CD4-positive, alpha-beta T cell (primary cell): ENCODE data around the gene NFYC. TPM values are rescaled to one million over a fixed set of nuclear protein-coding genes. Genes with fewer than 3 reads are reported as not detected.
"Not testable (repeated sequence)": the region's sequence is repeated elsewhere in the genome, so short reads cannot be mapped to it uniquely, and the experiment has no call there.

ENCODE experiments used
- ATAC-seq: fragments of 200-7000 bp; cut with Tn5 transposase; one replicate; pipeline ENCODE4 v1.10.0; 2022; ENCODE audit warnings: mild to moderate bottlenecking; ENCODE audit not compliant: poor library complexity
- CTCF ChIA-PET: fragments of 350-600 bp; sonication (Branson Sonifier 250); formaldehyde crosslinking; loops from one replicate; lab custom pipeline; 2021; ENCODE audit warnings: antibody characterized with exemption, inconsistent platforms; lab: Charles Lee
- POLR2A ChIA-PET: fragments of 350-600 bp; sonication (Branson Sonifier 250); formaldehyde crosslinking; loops from one replicate; lab custom pipeline; 2021; ENCODE audit warnings: antibody characterized with exemption, inconsistent platforms; lab: Charles Lee
- DNase-seq, 14 experiments: peaks; one replicate each; pipeline ENCODE4 v3.0.0-alpha.2; 2013 to 2020; ENCODE audit warnings: mixed read lengths in 2 of 14
- H3K27ac ChIP-seq, 2 donors: one replicate each; pipeline versions ENCODE4 v1.5.1 to v1.7.0; 2013; ENCODE audit warnings: low read length in 2 of 2, low read depth in 1 of 2, mild to moderate bottlenecking in 1 of 2
- H3K27me3 ChIP-seq, 2 experiments: 1 replicate in 1 of 2; 2 replicates in 1 of 2; pipeline versions ENCODE4 v1.6.1 to v1.7.0; 2013; ENCODE audit warnings: low read length in 2 of 2, control low read depth in 1 of 2, mild to moderate bottlenecking in 1 of 2, moderate library complexity in 1 of 2; ENCODE audit not compliant: insufficient read depth in 2 of 2, control insufficient read depth in 1 of 2
- H3K36me3 ChIP-seq: one replicate; pipeline ENCODE4 v1.6.1; 2013; ENCODE audit warnings: low read length, control low read depth; ENCODE audit not compliant: insufficient read depth
- H3K4me1 ChIP-seq: one replicate; pipeline ENCODE4 v1.6.1; 2013; ENCODE audit warnings: low read length, control low read depth; ENCODE audit not compliant: insufficient read depth
- H3K4me3 ChIP-seq: one replicate; pipeline ENCODE4 v1.5.1; 2013; ENCODE audit warnings: mild to moderate bottlenecking, low read length, moderate library complexity
- H3K9me3 ChIP-seq, 2 experiments: 1 replicate in 1 of 2; 2 replicates in 1 of 2; pipeline versions ENCODE4 v1.6.1 to v1.7.0; 2013; ENCODE audit warnings: low read length in 2 of 2, mild to moderate bottlenecking in 2 of 2, control low read depth in 1 of 2, moderate library complexity in 1 of 2; ENCODE audit not compliant: control insufficient read depth in 1 of 2, insufficient read depth in 1 of 2
- H3K27ac Mint-ChIP-seq: one replicate; pipeline ENCODE4 v1.8.0; 2020; ENCODE audit warnings: mixed read lengths
- H3K27me3 Mint-ChIP-seq: one replicate; pipeline ENCODE4 v1.8.0; 2021; ENCODE audit warnings: mixed read lengths
- H3K36me3 Mint-ChIP-seq: one replicate; pipeline ENCODE4 v1.8.0; 2021; ENCODE audit warnings: low read depth, mixed read lengths
- H3K4me1 Mint-ChIP-seq: one replicate; pipeline ENCODE4 v1.8.0; 2021; ENCODE audit warnings: low read depth, mixed read lengths
- H3K4me3 Mint-ChIP-seq: one replicate; pipeline ENCODE4 v1.8.0; 2020; ENCODE audit warnings: mild to moderate bottlenecking, mixed read lengths
- H3K9me3 Mint-ChIP-seq: one replicate; pipeline ENCODE4 v1.8.0; 2020; ENCODE audit warnings: mixed read lengths
- intact Hi-C, 2 experiments: fragments of 100-400 bp; cut with DNase I in 1 of 2; cut with micrococcal nuclease in 1 of 2; formaldehyde crosslinking; loops; one replicate each; pipeline versions ENCODE4 v1.15.1 to v1.9.0; 2023 to 2025; cut with DNase I, micrococcal nuclease
- total RNA-seq, 174 experiments: library from RNA in 2 of 174; stranded (reverse) in 2 of 174; gene quantifications; one replicate each; pipeline ENCODE4 v1.2.3 and lab custom pipeline; 2021 to 2026
- TF ChIP-seq, protein P1 (sequence below): fragments of 200-600 bp; IDR thresholded peaks from one replicate; pipeline ENCODE4 v1.8.0; 2022; ENCODE audit warnings: antibody characterized with exemption, mild to moderate bottlenecking

Gene NFYC
- total RNA-seq, 2 experiments from 2014 or later, result 28.6 to 35.2 TPM

DNA sequence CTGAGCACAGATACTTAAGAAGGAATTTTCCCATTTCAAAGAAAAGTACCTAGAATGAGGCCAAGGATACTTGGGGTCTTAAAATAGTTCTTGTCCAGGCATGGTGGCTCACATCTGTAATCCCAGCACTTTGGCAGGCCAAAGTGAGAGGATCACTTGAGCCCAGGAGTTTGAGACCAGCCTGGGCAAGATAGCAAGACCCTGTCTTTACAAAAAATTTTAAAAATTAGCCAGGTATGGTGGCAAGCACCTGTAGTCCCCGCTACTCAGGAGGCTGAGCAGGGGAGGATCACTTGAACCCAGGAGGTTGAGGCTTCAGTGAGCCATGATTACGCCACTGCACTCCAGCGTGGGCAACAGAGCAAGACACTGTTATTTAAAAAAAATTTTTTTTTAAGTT lies 29.0 kb downstream of the NFYC start:
- no peak for ATAC-seq
- Histone ChIP-seq H3K9me3 (no peaks in the 10 kb centered on the region), H3K27ac (no peak overlapping the region), H3K4me3 (no peak overlapping the region), H3K4me1 (peaks cover 10% of the 10 kb centered on the region), H3K36me3 (peaks cover 11% of the 10 kb centered on the region), H3K27me3 (no peaks in the 10 kb centered on the region)
- Mint-ChIP-seq H3K9me3 (no peaks in the 10 kb centered on the region), H3K4me1 (peaks cover 67% of the 10 kb centered on the region), H3K27ac (no peak overlapping the region), H3K4me3 (no peak overlapping the region), H3K27me3 (no peaks in the 10 kb centered on the region), H3K36me3 (peaks cover 25% of the 10 kb centered on the region)
- intact Hi-C loops, result no loop called here
- POLR2A ChIA-PET, result interaction anchor here (1.3 to 5.7 kb wide), 3 partner anchors 10 to 29 kb away, joined by 3 to 33 read pairs (median 4); partner anchors contain the start of gene NFYC
- TF ChIP-seq, protein P1, sequence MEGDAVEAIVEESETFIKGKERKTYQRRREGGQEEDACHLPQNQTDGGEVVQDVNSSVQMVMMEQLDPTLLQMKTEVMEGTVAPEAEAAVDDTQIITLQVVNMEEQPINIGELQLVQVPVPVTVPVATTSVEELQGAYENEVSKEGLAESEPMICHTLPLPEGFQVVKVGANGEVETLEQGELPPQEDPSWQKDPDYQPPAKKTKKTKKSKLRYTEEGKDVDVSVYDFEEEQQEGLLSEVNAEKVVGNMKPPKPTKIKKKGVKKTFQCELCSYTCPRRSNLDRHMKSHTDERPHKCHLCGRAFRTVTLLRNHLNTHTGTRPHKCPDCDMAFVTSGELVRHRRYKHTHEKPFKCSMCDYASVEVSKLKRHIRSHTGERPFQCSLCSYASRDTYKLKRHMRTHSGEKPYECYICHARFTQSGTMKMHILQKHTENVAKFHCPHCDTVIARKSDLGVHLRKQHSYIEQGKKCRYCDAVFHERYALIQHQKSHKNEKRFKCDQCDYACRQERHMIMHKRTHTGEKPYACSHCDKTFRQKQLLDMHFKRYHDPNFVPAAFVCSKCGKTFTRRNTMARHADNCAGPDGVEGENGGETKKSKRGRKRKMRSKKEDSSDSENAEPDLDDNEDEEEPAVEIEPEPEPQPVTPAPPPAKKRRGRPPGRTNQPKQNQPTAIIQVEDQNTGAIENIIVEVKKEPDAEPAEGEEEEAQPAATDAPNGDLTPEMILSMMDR, result no peak
- DNase-seq, result no peak
- CTCF ChIA-PET, result no interaction called here

DNA sequence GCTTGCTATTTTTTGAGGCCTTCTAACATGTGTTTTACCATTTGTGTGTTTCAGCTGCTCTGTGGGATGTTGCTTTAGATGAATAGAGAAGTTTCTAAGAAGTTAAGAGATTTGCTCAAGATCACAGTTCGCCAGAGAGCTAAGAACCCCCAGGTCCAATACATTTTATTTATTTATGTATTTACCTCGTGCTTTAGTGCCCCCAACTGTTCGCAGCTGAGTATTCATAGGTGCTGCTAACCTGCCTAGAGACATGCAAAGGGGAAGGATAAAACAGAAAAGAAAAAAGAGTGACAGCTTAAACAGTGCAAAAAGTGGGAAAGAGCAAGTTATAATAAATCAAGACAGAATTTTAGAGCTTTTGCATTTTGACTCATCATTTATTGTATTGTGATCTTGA lies 31.1 kb downstream of the NFYC start:
- Histone ChIP-seq H3K9me3 (no peaks in the 10 kb centered on the region), H3K4me1 (peaks cover 12% of the 10 kb centered on the region), H3K27ac (no peak overlapping the region), H3K4me3 (no peak overlapping the region), H3K36me3 (peaks cover 11% of the 10 kb centered on the region), H3K27me3 (no peaks in the 10 kb centered on the region)
- ChIA-PET CTCF (interaction anchor here (1.0 to 1.4 kb wide), 2 partner anchors 31 to 51 kb away, joined by 3 to 4 read pairs; partner anchors contain the start of gene NFYC), POLR2A (interaction anchor here (0.9 to 5.7 kb wide), 3 partner anchors 14 to 140 kb away, joined by 3 to 33 read pairs (median 3); partner anchors contain the start of genes CITED4 and NFYC)
- H3K27me3 Mint-ChIP-seq, result no peaks in the 10 kb centered on the region
- ATAC-seq (no peak), DNase-seq (no peak)
- intact Hi-C loops, result no loop called here
- TF ChIP-seq, protein P1, result no peak
- H3K9me3 Mint-ChIP-seq, result no peaks in the 10 kb centered on the region
- peaks cover 64% of the 10 kb centered on the region for H3K4me1 Mint-ChIP-seq
- no peak overlapping the region for H3K27ac Mint-ChIP-seq
- H3K36me3 Mint-ChIP-seq, result peaks cover 25% of the 10 kb centered on the region
- no peak overlapping the region for H3K4me3 Mint-ChIP-seq

DNA sequence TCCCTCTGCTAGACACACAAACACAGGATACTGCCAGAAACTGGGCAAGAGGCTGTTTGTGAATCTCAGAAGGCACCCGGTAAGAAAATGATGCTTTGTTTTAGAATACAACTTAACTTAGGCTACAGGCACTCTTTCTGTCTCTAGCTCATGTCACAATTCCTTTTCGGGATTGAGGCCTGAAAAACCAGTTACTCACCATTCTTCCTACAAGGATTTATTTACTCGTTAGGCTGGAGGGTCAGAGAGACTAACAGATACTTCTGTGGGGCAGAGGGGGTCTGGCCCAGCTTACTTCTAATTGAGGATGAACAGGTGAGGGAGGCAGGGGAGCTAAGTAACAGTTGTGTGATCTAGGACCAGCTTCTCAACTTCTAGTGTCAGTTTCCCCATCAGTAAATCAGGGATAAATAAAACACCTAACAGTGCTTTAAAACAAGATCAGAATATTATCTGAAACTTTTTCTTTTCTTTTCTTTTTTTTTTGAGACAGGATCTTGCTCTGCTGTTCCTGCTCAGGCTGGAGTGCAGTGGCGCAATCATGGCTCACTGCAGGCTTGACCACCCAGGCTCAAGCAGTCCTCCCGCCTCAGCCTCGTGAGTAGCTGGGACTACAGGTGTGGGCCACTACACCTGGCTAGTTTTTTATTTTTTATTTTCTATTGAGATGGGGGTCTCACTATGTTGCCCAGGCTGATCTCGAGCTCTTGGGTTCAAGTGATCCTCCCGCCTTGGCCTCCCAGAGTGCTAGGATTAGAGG lies 31.9 kb downstream of the NFYC start:
- no peak overlapping the region for H3K4me3 Mint-ChIP-seq
- Histone ChIP-seq H3K36me3 (peaks cover 11% of the 10 kb centered on the region), H3K27ac (no peak overlapping the region), H3K9me3 (no peaks in the 10 kb centered on the region), H3K27me3 (no peaks in the 10 kb centered on the region), H3K4me3 (no peak overlapping the region), H3K4me1 (peaks cover 12% of the 10 kb centered on the region)
- H3K27ac Mint-ChIP-seq, result no peak overlapping the region
- intact Hi-C loops, result no loop called here
- CTCF ChIA-PET, result interaction anchor here (1.4 kb wide), 1 partner anchor 51 kb away, joined by 3 read pairs; no protein-coding TSS in a partner anchor
- ATAC-seq, result no peak
- H3K4me1 Mint-ChIP-seq, result peaks cover 60% of the 10 kb centered on the region
- H3K9me3 Mint-ChIP-seq, result no peaks in the 10 kb centered on the region
- no peak for DNase-seq
- peaks cover 25% of the 10 kb centered on the region for H3K36me3 Mint-ChIP-seq
- H3K27me3 Mint-ChIP-seq, result no peaks in the 10 kb centered on the region
- TF ChIP-seq, protein P1, result no peak
- POLR2A ChIA-PET, result interaction anchor here (0.6 to 5.7 kb wide), 3 partner anchors 15 to 295 kb away, joined by 3 to 33 read pairs (median 4); partner anchors contain the start of gene NFYC

DNA sequence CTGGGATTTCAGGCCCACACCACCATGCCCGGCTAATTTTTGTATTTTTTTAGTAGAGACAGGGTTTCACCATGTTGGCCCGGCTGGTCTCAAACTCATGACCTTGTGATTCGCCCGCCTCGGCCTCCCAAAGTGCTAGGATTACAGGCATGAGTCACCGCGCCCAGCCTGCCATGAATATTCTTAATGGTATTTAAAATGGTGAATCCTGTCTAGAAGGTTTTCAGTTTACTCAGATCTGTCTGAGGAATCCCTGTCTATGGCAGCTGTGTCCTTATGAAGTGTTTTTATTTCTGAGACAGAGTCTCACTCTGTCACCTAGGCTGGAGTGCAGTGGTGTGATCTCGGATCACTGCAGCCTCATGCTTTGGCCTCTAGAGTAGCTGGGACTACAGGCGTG lies 36.2 kb downstream of the NFYC start:
- Mint-ChIP-seq H3K36me3 (peaks cover 38% of the 10 kb centered on the region), H3K4me1 (peaks cover 71% of the 10 kb centered on the region)
- H3K9me3 ChIP-seq, DNase-seq, H3K27ac Mint-ChIP-seq, intact Hi-C loops, ATAC-seq, H3K27ac ChIP-seq, H3K27me3 Mint-ChIP-seq, POLR2A ChIA-PET, CTCF ChIA-PET, H3K4me3 ChIP-seq, H3K9me3 Mint-ChIP-seq, H3K27me3 ChIP-seq, H3K4me3 Mint-ChIP-seq: not testable (repeated sequence)
- Histone ChIP-seq H3K4me1 (peaks cover 12% of the 10 kb centered on the region), H3K36me3 (peaks cover 11% of the 10 kb centered on the region)

DNA sequence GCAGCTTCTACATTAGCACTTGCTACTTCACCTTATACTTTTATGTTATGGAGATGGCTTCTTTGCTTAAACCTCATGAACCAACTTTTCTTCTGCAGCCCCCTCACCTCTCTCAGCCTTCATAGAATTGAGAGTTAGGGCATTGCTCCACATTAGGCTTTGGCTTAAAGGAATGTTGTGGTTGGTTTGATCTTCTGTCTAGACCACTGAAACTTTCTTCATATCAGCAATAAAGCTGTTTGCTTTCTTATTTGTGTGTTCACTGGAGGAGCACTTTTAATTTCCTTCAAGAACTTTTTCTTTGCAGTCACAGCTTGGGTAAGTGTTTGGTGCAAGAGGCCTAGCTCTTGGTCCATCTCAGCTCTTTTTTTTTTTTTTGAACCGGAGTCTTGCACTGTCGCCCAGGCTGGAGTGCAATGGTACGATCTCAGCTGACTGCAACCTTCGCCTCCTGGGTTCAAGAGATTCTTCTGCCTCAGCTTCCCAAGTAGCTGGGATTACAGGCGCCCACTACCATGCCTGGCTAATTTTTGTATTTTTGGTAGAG lies 37.9 kb downstream of the NFYC start:
- H3K4me3 Mint-ChIP-seq, ATAC-seq, H3K36me3 ChIP-seq, intact Hi-C loops, H3K9me3 ChIP-seq, H3K4me3 ChIP-seq, H3K27ac ChIP-seq, DNase-seq, H3K9me3 Mint-ChIP-seq, H3K27me3 Mint-ChIP-seq, H3K4me1 ChIP-seq, H3K27me3 ChIP-seq: not testable (repeated sequence)
- CTCF ChIA-PET, result interaction anchor here (0.7 to 1.1 kb wide), 2 partner anchors 82 to 120 kb away, joined by 3 to 5 read pairs; no protein-coding TSS in a partner anchor
- Mint-ChIP-seq H3K27ac (peak overlapping the region; percentile 71), H3K4me1 (peaks cover 64% of the 10 kb centered on the region), H3K36me3 (peaks cover 30% of the 10 kb centered on the region)
- POLR2A ChIA-PET, result interaction anchor here (0.6 to 1.5 kb wide), 2 partner anchors 38 to 46 kb away, joined by 3 to 11 read pairs; partner anchors contain the start of gene NFYC
